Measurements from ENCODE around the gene TMCO2.
"Not testable (repeated sequence)": the region's sequence is repeated elsewhere in the genome, so short reads cannot be mapped to it uniquely, and the experiment has no call there.

Gene TMCO2

GRCh38 chr1:40247655-40248054, at the start of gene TMCO2:
Gene TMCO2, plus strand, starts transcription at chr1:40247937. Its CDS starts 57 bp downstream, at chr1:40247994.
- no peak for DNase-seq (ENCODE audit: low spot score)

- DNase-seq (ENCODE audit: low spot score): no peak
These were observed 48.6 kb upstream of the TMCO2 start for GRCh38 chr1:40199126-40199525.

GRCh38 chr1:40204856-40205255, 42.9 kb upstream of the TMCO2 start:
- no peak for DNase-seq (ENCODE audit: low spot score)

DNA sequence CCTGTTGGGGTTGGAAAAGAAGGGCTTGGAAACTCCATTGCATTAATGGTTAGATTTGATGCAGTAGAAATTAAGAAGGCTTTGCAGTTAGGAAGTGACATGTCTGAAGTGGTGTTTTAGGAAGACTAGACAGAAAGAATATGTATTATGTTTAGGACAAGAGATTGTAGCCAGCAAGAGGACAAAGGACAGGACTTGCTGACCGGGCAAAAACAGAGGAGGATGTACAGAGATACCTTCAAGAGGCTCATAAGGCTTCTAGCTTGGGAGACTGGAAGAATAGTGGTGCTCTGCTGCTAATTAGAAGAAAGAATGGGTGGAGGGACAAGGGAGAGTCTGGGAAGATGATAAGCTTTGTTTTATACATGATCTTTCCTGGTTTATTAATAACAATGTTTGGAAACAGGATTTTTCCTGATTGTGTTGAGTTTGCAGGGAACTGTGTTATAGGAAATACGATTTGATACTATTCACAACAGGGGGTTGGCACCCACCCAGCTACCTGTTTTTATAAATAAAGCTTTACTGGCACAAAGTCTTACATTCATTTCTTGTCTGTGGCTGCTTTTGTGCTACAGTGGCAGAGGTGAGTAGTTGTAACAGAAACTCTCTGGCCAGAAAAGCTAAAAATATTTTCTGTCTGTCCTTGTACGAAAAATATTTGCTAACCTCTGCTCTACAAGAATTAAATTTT, 37.1 kb upstream of the TMCO2 start:
- DNase-seq (ENCODE audit: low spot score): no peak

DNA sequence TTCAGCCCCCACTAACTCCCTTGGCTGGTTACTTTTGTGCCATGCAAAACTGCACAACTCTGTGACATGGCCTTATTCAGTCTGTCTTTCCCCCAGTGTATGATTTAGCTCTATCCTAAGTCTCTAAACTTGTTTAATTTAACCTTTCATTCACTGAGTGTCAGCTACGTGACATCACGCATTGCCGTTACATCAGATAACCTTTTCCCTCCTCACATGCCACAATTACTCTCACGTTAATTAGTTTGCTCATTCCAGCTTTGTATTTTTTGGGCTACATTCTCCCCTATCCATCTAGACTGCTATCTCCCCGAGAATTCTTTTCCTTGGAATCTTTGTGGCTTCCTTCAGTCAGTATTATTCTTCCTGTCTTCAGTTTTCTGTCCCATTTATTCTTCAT, 29.4 kb upstream of the TMCO2 start:
- DNase-seq (ENCODE audit: low spot score): no peak

- not testable (repeated sequence) for DNase-seq (ENCODE audit: low spot score)
These were observed 26.2 kb upstream of the TMCO2 start for GRCh38 chr1:40221471-40221905.

GRCh38 chr1:40221977-40222772, 25.6 kb upstream of the TMCO2 start:
- no peak for DNase-seq (ENCODE audit: low spot score)

- no peak for DNase-seq (ENCODE audit: low spot score)
These were observed 23.7 kb upstream of the TMCO2 start for GRCh38 chr1:40224040-40224439.

- no peak for DNase-seq (ENCODE audit: low spot score)
These were observed 21.5 kb upstream of the TMCO2 start for GRCh38 chr1:40226192-40226591.

DNA sequence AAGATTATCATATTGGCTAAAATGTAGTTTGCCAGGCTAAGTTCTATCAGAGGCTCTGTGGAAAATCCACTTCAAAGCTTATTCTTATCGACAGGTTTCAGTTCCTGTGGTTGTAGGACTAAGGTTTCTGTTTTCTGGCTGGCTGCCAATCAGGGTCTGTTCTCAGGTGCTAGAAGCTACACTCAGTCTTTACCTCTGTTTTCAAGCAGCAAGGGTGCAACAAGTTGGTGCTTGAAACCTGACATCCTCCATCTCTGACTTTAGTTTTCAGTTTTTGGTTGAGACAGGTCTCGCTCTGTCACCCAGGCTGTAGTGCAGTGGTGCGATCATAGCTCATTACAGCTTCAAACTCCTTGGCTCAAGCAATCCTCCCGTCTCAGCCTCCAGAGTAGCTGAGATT, 15.3 kb upstream of the TMCO2 start:
- no peak for DNase-seq (ENCODE audit: low spot score)

DNA sequence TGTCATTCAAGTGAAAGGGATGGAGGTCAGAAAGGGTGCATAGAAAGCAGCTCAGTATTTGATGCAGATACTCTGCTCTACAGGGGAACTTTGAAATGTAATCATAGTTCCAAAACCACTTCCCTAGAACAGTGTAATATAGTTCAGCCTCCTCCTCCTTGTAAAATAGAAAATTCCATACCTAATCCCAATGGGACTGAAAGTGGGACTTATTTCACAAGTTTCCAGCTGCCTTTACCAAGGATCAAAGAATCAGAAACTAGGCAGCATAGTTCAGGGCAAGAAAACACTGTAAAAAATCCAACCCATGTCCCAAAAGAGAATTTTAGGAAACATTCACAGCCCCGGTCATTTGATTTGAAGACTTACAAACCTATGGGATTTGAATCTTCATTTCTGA, 8.1 kb upstream of the TMCO2 start:
- DNase-seq (ENCODE audit: low spot score): peak; percentile 21

DNA sequence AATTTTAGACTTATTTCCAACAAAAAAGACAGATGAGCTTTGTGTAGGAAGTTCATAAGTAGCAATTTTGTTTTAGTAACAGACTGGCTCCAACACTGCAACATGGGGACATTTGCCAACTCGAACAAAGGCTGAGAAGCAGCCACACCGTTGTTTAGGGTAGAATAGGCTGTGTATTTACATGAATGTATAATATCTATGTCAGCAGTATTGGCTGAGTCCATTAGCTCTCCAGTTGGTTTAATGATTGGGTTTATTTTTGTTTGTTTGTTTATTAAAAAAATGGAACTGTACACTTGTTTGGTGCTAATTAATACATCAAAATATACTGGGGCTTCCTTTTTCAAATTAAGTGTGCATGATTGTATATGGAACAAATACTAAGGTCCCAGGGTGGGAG, 7.3 kb upstream of the TMCO2 start:
- no peak for DNase-seq (ENCODE audit: low spot score)

DNA sequence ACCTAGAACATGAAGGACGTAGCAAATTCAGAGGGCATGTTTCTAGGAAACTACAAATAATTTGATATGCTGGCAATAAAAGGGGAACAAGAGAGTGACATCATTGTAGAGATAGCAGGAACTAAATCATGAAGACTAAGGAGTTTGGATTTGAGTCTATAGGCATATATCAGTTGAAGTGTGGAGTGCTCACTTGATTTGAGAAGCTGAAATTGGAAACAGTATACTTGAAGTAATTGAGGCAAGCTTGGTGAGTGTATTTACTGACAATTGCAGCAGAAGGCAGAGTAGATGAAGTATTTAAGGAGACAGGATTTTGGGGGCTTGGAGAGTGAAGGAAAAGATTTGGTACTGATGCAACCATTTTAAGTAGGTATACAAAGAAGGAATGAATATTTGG, 6.4 kb upstream of the TMCO2 start:
- no peak for DNase-seq (ENCODE audit: low spot score)

GRCh38 chr1:40243351-40243750, 4.4 kb upstream of the TMCO2 start:
- no peak for DNase-seq (ENCODE audit: low spot score)

DNA sequence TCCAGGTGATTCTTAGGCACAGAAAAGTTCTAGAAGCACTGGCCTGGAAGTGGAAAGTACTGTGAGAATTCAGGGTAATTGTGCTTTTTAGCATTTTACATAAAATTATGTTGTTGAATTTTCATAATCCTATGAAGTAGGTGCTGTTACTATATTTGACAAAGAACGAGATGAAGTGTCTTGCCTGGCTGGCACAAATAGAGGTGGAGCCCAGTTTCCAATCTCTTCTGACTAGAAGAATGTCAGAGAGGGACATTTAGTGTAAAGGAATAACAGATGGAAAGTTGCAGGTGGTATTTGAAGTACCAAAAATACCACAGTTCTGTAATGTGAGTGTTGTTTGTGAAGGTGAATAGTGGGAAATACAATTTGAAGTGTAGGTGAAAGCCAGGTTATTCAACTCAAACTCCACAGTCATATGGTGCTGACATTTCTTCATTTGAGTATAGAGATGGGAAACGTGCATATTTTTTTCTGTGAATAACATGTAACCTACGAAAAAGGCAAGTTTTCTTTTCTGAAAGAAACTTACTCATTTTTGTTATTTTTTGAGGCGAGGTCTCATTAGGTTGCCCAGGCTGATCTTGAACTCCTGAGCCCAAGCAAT, 3.5 kb upstream of the TMCO2 start:
- no peak for DNase-seq (ENCODE audit: low spot score)

GRCh38 chr1:40245686-40246085, 2.1 kb upstream of the TMCO2 start:
- DNase-seq (ENCODE audit: low spot score): no peak

DNA sequence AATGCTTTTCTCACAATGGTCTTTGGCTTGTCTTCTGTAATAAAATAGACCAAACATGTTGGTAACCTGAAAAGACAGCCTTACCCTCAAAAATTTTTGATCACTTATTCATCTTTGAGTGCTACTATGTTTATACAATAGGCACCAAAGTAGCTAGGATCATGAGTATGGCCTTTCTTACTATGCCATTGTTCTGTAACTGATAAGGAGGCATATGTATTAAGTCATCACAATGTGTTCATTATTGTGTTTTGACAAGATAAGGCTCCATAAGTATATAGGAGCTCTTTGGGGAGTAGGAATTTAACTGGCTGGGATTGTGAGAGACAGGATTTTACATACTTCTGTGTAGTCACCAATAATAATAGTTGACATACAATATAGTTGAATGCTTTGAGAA, 675 bp downstream of the TMCO2 start:
- DNase-seq (ENCODE audit: low spot score): no peak

DNA sequence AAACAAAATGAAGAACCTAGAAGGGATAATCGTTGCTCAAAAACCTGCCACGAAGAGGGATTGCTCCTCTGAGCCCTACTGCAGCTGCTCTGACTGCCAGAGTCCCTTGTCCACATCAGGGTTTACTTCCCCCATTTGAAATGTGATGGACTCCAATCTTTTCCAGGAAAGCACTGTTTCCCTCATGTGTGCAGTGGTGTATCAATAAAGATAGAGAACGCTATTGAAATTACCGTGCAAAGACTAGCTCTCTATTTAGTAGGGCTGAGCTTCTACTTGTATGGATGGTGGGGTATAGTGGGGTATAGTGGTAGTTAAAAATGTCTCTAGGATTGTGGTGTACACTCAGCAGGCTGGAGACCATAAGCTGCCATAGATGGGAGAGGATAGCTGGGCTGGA, 3.7 kb downstream of the TMCO2 start:
- no peak for DNase-seq (ENCODE audit: low spot score)

DNA sequence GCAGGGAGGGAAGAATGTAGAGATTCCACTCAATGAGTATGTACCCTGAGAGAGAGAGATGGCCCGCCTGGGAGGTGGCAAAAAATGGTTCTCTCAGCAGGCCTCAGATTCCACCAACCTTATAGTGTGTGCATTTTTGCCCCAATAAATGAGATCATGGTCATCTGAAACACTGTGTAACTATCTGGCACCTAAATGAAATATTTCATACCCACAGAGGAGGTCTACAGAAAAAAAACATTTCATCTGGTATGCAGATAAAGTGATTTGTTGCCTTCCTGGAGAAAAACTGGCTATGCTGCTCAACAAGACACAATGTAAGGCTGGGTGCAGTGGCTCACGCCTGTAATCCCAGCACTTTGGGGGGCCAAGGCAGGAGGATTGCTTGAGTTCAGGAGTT, 4.9 kb downstream of the TMCO2 start:
- DNase-seq (ENCODE audit: low spot score): no peak

- DNase-seq (ENCODE audit: low spot score): no peak
These were observed 7.5 kb downstream of the TMCO2 start for GRCh38 chr1:40255231-40255630.

- no peak for DNase-seq (ENCODE audit: low spot score)
These were observed 8.8 kb downstream of the TMCO2 start for GRCh38 chr1:40256401-40257084.

DNA sequence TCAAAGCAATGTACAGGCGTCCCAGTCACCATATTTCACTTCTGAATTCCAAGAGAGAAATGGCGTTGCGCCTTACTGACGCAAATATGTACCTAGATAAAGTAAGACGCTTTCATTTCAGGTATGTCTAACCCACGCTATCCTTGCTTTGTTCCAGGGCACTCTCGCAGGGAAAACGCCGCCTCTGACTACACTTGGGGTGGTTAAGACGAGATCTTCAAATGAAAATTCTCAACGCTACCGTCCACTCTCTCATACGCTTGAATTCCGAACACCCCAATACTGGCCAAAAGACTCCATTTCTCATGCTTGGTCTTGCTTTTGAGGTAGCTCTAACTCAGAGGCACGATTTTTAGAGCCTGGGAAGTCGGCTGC, 9.6 kb downstream of the TMCO2 start:
- peak; percentile 65 for DNase-seq (ENCODE audit: low spot score)

Measured in kidney tubule cell (primary cell).